Measurements from ENCODE around the gene ADAMTS1.

Gene ADAMTS1

DNA sequence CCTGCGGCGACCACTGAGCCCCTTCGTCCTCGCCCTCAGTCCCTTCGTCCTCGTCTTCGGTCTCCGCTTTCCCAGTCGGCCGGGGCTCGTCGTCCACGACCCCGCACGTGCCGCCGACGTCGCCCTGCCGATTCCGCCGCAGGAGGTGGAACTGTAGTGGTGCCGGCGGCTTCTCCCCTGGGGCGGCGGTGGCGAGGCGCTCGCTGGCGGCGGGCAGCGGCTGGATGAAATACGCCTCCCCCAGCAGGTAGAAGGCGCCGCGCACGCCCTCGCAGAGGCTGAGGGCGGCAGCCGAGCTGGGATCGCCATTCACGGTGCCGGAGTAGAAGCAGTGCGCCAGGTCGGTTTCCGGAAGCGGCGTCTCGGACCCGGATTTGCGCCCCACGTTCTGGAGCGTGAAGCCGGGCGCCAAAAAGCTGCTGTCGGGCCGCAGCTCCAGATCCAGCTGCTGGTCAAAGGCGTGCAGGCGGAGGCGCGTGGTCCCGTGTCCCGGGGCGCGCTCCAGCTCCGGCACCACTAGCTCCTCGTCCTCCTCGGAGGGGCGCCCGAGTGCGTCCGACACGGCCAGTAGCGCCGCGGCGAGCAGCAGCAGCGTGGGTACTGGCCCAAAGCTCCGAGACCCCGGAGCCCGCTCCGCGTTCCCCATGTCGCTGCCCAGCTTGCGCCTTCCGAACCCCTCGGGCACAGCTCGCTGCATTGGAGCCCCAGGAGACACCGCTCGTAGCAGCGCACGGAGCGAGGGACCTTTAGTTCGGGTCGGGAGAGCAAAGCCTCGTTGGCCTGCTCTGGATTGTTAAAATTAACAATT, 747 bp downstream of the ADAMTS1 start:
- no peak for DNase-seq

DNA sequence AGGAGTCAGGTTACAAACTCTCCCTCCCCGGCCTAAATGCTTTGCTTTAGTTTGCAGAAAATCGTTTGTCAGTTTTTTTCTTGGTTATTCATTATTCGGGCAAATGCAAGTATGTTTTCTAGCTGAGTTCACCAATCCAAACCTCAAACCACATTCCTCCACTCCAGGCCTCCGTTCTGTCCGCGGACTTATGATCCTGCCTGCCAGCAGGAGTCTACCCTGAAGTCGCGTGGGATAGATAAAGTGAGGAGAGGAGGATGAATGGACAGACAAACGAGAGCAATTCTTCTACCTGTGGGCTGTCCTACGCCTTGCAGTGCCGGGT, 1.3 kb downstream of the ADAMTS1 start:
- DNase-seq: no peak

DNA sequence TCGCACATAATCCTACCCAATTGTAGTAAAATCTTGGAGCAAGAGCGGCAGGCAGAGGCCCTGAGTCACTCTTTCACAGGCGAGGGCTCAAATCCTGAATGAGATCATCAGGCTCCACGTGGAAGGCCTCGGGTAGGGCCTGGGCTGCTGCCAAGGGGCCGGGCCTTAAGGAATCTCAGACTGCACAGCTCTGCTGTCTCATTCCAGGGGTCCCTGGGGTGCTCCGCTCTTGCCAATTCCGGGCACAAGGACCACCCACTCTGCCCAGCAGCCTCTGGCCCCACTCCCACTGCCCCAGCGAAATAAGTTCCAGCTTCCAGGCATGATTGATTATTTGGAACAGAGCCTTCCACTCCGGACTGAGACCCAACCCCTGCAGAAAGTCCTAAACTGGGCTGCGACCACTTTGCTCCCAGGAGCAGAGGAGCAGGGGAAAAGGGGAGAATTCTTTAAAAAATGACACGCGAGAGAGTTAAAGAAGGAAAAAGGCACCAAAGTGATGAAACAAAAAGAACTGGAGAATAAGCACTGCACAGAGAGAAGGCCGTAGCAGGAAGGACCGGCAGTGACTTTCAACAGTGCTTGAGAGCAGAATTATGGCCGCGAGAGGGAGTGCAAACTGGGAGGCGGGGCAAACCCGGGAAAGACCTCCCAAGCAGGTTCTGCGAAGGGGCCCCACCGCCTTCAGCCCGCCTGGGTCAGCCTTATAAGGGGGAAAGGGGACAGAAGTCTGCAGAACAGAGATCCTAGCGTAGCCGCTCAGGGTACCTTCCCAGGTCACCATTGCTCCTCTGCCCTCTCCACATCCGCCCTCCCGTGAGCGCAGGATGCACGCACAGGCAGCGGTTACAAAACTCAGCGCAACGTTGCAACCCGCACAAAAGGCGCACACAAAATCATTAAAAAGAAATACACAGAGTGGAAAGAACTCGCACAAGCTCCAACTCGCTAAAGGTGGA, 2.0 kb downstream of the ADAMTS1 start:
- no peak for DNase-seq

DNA sequence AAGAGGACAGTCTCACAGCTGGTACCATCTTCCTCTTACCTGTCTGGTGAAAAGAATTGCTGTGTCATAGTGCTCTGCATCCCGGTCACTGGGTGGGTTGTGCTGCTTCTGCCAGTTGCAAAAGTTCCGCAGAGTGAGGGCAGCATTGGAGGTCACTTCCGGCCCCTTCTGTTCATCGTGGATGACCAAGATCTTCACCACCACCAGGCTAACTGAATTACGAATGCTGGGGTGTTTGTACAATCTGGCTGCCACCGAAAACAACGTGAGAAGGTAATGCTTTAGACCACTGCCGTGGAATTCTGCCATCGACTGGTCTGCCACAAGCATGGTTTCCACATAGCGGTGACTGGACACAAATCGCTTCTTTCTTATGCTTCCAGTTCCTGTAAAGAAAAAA, 2.9 kb downstream of the ADAMTS1 start:
- DNase-seq: no peak

DNA sequence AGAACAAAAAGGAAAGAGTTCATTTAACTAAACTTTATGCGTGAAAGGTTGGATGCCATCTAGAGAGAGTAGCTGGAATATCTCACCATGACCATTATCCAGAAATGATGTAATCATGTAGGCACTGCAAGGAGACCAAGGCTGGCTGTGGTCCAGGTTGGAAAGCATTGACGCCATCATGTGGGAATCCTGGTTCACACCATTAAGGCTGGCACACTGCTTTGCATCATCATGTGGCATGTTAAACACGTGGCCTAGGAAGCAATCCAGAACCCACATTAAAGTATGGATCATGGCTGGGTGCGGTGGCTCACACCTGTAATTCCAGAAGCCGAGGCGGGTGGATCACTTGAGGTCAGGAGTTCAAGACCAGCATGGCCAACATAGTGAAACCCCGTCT, 4.3 kb downstream of the ADAMTS1 start:
- no peak for DNase-seq

DNA sequence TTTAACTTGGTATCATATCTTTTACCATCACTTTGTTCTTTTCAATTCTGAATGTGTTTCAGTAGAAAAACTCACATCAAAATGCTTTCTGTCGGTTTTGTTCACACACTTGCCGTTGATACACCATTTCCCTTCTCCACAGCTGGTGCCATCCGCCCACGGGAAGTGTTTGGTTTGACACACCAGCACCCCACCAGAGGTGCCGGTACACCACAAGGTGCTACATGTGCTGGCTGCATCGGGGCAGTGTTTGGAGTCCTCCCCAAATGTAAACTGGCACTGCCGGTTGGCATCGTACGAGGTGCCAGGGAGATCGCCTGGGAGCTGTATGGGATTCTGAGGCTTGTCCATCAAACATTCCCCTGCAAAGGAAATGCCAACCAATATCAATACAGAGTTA, 5.0 kb downstream of the ADAMTS1 start:
- no peak for DNase-seq

DNA sequence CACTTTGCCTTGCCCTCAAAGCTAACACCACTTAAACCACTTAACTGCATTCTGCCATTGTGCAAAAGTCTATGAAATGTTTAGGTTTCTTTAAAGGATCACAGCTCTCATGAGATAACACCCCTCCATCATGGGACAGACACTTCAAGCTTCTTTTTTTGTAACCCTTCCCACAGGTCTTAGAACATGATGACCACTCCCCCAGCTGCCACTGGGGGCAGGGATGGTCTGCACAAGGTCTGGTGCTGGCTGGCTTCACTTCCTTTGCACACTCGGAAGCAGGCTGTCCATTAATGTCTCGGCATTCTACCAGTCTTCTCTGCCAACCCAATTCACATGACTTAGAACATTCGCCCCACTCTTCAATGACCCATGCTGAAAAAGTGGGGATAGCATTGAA, 7.7 kb downstream of the ADAMTS1 start:
- DNase-seq: no peak

DNA sequence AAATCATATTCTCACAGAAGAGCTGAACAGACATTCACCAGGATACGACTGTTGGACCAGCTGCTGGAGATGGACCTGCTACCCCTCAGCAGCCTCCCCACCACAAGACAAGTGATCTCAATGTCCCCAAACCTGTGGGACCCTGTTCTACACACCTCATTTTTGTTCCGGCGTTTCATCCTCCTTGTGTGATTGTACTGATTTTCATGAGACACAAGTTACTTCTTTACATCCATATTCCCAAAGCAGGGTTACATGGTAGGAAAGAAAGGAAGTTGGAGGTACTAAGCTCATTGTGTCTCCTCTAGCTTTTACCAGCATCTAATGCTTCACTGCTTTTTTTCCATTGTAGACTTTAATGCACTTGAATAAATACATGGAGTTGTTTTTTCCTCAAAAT, 8.7 kb downstream of the ADAMTS1 start:
- DNase-seq: no peak

DNA sequence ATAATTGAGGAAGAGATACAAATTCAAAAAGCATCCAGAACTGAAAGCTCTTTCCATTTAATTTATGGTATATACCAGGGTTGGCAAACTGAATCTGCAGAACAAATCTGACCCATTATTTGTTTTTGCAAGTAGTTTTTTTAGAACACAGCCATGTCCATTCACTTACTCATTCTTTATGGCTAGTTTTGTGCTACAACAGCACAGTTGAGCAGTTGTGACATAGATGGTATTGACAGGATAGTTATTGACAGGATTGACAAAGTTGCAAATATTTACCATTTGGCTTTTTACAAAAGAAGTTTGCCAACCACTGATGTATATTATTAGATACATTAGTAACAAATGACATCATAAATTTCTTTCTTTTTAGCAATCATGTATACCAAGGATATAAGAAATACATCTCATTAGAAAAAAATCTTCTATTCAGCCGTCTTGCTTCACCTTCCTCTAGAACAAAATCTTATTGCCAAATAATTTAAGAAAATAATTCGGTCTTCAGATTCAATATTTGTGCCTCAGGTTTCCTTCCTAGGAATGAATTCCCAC, 9.4 kb downstream of the ADAMTS1 start:
- DNase-seq: no peak

DNA sequence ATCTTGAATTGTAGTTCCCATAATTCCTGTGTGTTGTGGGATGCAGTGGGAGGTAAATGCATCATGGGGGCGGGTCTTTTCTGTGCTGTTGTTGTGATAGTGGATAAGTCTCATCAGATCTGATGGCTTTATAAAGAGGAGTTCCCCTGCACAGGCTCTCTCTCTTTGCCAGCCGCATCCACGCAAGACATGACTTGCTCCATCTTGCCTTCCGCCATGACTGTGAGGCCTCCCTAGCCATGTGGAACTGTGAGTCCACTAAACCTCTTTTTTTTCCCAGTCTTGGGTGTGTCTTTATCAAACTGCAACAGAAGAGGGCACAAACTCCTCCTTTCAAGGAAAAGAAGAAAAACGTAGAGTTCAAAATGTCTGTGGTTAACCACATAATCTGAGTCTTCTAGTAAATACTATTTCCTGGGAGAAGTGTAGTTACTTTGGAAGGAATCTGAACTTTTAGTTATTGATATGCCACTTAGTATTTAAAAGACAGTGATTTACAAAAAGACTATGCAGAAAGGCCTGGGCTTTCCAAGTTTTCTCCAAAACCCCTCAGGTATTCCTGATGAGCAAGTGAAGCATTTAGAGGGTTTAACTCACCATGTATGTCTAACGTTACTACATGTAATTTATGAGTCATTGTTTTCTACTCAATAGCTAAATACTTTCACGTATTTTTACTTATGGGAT, 10.0 kb downstream of the ADAMTS1 start:
- no peak for DNase-seq

DNA sequence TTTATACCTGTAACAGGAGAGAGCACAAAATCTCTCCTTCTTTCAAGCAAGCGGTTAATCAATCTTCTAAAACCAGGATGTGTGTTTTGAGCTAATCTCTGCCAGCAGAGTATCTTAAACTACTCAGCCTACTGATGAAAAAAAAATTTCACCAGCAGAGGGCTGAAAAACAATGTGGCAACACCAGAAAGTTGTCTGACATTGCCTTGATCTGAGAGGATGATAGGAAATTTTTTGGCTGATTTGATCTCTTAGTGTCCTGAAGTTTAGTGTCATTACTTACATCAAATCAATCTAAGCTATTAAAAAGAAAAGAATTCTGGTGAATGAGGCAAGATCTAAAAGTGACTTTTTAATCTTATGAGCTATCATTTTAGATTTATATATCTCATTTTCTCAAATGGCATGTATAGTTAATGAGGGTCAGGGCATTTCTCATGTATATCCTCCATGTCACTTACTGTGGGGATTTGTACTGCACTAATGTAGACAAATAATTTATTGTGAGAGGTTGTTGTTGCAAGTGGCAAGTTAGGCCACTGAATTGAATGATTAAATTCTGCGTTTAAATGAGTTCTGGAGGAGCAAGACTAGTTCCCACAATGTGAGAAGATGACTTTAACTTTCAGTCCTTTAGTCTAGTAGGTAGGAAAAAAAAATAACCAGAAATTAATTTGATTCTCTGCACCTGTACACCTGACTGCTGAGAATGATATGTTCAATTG, 10.9 kb downstream of the ADAMTS1 start:
- no peak for DNase-seq

DNA sequence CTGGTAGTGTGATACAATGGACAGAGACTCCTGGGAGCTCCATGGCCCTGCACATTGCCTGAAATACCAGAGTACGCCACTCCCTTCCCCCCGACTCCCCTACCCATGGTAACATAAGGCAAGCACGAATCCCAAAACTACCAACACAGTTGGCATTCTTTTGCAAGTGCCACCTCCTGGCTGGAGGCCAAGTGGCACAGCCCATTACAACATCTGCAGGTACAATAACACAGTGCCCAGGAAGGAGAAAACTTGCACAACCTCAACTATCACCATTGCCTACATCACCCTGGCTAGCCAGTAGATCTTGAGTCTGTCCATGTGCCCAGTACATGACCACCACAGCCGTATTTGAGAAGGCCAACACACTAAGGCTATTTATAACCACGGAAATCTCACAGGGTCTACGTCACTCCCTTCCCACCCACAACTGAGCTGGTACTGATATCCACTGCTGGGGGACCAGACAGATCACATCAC, 11.7 kb downstream of the ADAMTS1 start:
- DNase-seq: no peak

DNA sequence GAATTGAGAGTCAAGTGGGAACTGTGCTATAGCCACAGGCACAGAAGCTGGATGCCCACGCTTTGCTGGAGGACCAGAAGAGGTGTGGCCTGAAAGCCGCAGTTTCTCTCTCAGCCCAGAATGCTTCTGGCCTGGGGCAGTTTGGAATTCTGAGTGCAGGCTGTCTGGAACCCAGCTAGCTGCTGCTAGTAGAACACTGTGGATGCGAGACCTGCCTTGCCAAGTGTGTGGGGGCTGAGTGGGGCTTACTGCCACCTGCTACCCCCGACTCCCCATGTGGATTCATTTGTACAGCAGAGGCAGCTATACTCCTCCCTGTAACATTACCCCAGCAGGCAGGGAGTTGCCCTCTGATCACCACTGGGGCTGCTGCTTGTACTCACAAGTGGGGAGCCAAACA, 12.2 kb downstream of the ADAMTS1 start:
- DNase-seq: no peak

DNA sequence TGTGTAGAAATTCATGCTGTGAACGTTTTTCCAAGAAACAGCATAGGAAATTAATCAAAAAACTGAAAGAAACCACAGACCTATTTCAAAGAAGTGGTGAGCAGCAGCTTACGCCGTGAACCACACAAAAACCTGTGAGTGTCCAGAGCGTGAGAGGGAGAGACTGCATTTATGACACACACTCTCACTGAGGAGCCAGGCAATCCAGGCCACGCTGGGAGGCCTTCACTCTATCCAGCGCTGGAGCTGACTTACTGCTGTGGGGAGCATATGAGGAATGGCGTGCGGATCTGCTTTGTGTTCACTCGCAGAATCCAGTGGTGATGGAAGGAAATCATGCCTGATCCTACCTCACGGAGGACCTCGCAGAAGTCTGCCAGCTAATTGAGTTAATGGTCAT, 12.7 kb downstream of the ADAMTS1 start:
- no peak for DNase-seq

DNA sequence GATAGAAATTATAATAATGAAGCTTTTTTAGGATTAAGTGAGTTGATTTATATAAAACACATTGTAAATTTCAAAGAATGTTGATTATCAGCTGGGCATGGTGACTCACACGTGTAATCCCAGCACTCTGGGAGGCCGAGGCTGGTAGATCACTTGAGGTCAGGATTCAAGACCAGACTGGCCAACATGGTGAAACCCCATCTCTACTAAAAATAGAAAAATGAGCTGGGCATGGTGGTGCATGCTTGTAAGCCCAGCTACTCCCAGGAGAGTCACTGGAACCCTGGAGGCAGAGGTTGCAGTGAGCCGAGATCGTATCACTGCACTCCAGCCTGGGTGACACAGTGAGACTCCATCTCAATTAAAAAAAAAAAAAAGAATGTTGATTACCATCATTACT, 18.4 kb downstream of the ADAMTS1 start:
- DNase-seq: no peak

DNA sequence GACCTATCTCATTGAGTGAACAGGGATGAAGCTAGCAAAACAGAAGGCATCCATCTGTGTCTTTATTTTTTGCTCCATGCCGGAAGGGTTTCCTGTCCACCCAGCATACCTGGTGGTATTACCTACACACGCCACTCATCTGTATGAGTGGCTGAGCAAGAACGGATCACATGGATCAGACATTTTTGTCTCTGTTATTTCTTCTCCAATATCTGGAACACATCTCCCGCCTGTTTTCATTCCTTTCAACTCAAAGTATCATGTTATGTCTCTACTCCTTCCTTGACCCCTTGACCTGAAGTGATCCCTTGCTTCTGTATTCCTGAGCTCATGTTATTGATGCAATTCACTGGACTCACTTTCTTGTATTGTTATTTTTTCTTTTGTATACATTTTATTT, 24.7 kb downstream of the ADAMTS1 start:
- DNase-seq: no peak

DNA sequence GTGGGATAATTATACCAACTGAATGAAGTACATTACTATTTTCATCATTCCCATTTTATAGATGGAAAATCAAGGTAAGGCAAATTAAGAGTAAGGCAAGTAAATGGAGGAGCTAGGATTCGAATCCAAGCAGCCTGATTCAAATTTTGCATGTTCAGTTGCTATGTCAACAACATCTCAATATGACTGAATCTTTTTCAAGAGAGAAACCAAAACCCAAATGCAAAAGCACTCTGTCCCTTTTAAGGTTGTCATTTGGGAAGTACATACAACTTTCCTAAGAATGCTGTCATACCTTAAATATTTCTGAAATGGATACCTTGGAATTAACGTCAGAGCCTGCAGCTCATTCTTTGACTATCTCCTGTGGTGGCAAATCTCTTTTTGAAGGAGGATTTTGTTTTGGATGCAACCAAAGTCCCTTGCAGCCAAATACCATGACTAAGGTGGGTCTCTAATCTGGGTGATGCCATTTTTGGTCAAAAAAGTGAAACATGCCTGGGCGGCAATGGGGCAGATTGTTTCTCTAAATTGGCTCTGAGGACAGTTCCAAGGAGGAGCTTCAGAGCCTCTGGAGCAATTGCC, 25.4 kb downstream of the ADAMTS1 start:
- DNase-seq: no peak

DNA sequence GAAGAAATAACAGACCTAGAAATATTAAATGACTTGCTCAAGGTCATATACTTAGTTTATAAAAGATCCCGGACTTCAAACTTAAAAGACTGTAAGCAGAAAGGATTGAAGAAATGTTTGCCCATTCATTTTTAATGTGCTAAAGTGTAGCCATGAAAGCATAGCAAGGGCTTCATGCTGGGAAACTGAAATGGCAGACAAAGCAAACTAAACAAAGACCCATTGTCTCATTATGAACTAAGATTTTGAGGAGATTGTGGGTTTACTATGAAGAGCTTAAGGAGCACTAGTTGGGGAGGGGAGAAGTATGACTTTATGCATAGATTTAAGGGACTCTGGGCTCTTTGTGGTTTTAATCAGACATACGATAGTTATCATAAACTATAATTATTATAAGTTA, 26.3 kb downstream of the ADAMTS1 start:
- DNase-seq: no peak

DNA sequence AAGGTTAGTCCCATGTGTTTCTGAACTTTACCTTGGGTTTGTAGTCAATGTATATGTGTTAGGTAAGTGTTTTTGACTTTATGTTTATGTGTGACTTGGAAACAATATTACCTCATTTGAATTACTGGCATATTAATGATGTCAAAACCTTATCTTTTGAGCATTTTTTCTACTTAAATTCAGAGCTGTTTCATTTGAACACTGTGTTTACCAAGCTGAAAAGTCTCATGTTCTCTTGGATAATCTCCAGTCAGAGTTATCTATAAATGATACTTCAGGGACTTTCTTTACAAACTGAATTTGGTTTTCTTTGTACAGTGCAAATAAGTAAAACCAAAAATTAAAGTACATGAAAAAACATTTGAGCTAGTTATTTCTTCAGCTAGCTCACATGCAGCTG, 30.0 kb downstream of the ADAMTS1 start:
- DNase-seq: no peak

DNA sequence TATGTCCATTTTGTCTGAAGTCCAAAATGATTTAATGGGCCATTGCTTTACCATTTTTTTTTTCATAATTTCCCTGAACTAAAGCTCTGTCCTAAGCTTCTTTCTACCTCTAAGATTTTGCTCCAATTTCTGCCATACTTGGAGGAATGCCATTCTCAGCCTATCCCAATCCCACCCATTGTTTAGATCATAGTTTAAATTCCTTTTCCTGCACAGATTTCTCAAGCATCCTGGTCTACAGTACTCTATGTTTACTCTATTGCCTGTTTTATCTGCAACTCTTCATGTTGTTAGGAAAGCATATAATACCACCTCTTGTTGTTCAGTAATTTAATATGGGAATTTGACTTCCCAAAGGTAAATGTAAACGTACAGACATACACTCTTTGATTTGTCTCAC, 30.8 kb downstream of the ADAMTS1 start:
- no peak for DNase-seq

DNA sequence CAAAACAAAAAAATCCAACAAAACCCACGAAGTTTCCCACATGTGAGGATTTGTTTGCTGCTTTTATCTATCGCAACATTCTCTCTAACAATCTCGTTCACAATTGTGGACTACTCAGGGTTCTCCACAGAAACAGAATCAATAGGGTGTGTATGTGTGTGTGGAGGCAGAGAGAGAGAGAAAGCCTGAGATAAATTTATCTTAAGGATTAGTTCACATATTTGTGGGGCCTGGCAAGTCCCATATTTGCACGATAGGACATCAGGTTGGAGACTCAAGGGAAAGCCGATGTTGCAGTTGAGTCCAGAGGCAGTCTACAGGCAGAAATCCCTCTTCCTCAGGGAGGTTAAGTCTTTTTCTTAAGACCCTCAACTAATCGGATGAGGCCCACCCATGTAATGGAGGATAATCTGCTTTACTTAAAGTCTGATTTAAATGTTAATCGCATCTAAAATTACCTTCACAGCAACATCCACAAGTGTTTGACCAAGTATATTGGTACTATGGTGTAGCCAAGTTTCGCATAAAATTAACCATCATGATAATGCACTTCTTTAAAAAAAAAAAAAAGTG, 31.7 kb downstream of the ADAMTS1 start:
- DNase-seq: no peak

DNA sequence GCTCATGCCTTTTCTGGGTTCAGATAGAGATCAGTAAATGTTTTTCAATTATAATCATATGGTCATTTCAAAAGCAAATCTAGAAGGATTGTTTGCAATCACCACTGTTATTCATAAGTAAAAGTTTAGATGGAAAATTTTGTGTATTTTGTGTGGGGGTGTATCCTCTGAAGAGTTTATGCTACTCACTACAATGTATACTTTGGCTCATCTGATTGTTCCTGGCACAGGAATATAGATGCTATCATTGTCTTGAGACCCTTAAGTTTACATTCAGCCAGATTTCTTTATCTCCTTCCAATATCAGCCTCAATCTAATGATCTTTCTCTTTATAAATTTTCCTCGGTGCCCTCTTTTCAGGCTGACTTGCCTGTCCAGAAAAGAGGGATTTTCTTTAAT, 33.0 kb downstream of the ADAMTS1 start:
- DNase-seq: no peak
